ENCODE data around the gene GMCL2.

Gene GMCL2

GRCh38 chr5:178204182-178204934, 17.2 kb upstream of the GMCL2 start, which contains the start of gene HNRNPAB (continued):
- TF ChIP-seq ZNF449 (tag by site-specific recombination; IDR thresholded peaks at IDR 0.05) = peak; percentile 8; the same call in 1 of the 2 replicates
- peak; percentile 70; the same call in 1 of the 2 replicates for TF ChIP-seq ZNF394 (tag by site-specific recombination; IDR thresholded peaks at IDR 0.05; ENCODE audit: borderline replicate concordance)
- TF ChIP-seq ZFP41 (tag by site-specific recombination; IDR thresholded peaks at IDR 0.05; ENCODE audit: borderline replicate concordance) = no peak
- TF ChIP-seq CTCF (tag by site-specific recombination; IDR thresholded peaks at IDR 0.05) = no peak
- TF ChIP-seq YY1 (tag by site-specific recombination; IDR thresholded peaks at IDR 0.05) = peak; percentile 75
- no peak for TF ChIP-seq BCL11A (tag by site-specific recombination; IDR thresholded peaks at IDR 0.05; ENCODE audit: low read depth)
- no peak for TF ChIP-seq REST (tag by site-specific recombination; IDR thresholded peaks at IDR 0.05)
- peak; percentile 91 for TF ChIP-seq YY2 (tag by site-specific recombination; IDR thresholded peaks at IDR 0.05)
- TF ChIP-seq ZNF660 (tag by site-specific recombination; IDR thresholded peaks at IDR 0.05) = no peak; the same call in none of the 2 replicates
- no peak for TF ChIP-seq ZBTB11 (tag by site-specific recombination; conservative IDR thresholded peaks at IDR 0.05; ENCODE audit: low read depth)
- TF ChIP-seq ZFP69B (tag by site-specific recombination; IDR thresholded peaks at IDR 0.05) = peak; percentile 29; the same call in 1 of the 2 replicates
- TF ChIP-seq GLIS2 (tag by site-specific recombination; IDR thresholded peaks at IDR 0.05) = 0 out of 2 replicates have a peak, but pooled peaks have one; percentile 37
- TF ChIP-seq KLF17 (tag by site-specific recombination; IDR thresholded peaks at IDR 0.05) = peak; percentile 65
- TF ChIP-seq ZBTB1 (tag by site-specific recombination; IDR thresholded peaks at IDR 0.05) = no peak
- no peak for TF ChIP-seq ZNF18 (tag by site-specific recombination; IDR thresholded peaks at IDR 0.05)
- TF ChIP-seq ZNF354C (tag by site-specific recombination; IDR thresholded peaks at IDR 0.05; ENCODE audit: borderline replicate concordance, low read depth) = no peak
- TF ChIP-seq ZNF398 (tag by site-specific recombination; IDR thresholded peaks at IDR 0.05) = no peak
- peak; percentile 36 for TF ChIP-seq ZSCAN30 (tag by site-specific recombination; IDR thresholded peaks at IDR 0.05)
- no peak for TF ChIP-seq ZNF274 (IDR thresholded peaks at IDR 0.05; ENCODE audit: low read length)
- no peak for TF ChIP-seq ZNF274 (tag by site-specific recombination; IDR thresholded peaks at IDR 0.05; ENCODE audit: borderline replicate concordance)
- no peak for TF ChIP-seq ZNF48 (tag by site-specific recombination; IDR thresholded peaks at IDR 0.05)
- TF ChIP-seq ZNF391 (tag by site-specific recombination; IDR thresholded peaks at IDR 0.05; ENCODE audit: borderline replicate concordance, low read depth) = peak; percentile 75; the same call in 1 of the 2 replicates
